Measurements from ENCODE around the gene TMEM247. TPM values are rescaled to one million over a fixed set of nuclear protein-coding genes. Genes with fewer than 3 reads are reported as not detected.
"Not testable (repeated sequence)": the region's sequence is repeated elsewhere in the genome, so short reads cannot be mapped to it uniquely, and the experiment has no call there.

Gene TMEM247
- total RNA-seq, 4 donors from 2014 or later, result not detected

- H3K27ac ChIP-seq, result no peak overlapping the region
- H3K36me3 ChIP-seq, result no peaks in the 10 kb centered on the region
- WGBS, 2 donors, result 67 to 76% methylated on average over 1 of the region's 1 CpG
- H3K4me1 ChIP-seq, result peaks cover 0 to 22% (median 3%) of the 10 kb centered on the region in 3 donors
- no peaks in the 10 kb centered on the region for H3K27me3 ChIP-seq
- TF ChIP-seq CTCF (IDR thresholded peaks at IDR 0.05) (no peak), POLR2A (IDR thresholded peaks at IDR 0.05) (no peak)
- H3K9me3 ChIP-seq, result peaks cover 0 to 4% (median 0%) of the 10 kb centered on the region in 3 donors
- DNase-seq, result no peak
- intact Hi-C loops (cut with DNase I), result no loop called here
- H3K4me3 ChIP-seq, result no peak overlapping the region
Observed at GRCh38 chr2:46517485-46517884, 38.1 kb downstream of the TMEM247 start.

- 81 to 89% methylated on average over 3 to 4 of the region's 7 CpGs for WGBS, 2 donors
- H3K4me3 ChIP-seq, result no peak overlapping the region
- H3K27me3 ChIP-seq, result no peaks in the 10 kb centered on the region
- DNase-seq, result no peak
- intact Hi-C loops (cut with DNase I), result no loop called here
- peaks cover 0 to 22% (median 3%) of the 10 kb centered on the region in 3 donors for H3K4me1 ChIP-seq
- H3K9me3 ChIP-seq, result peaks cover 0 to 4% (median 0%) of the 10 kb centered on the region in 3 donors
- no peaks in the 10 kb centered on the region for H3K36me3 ChIP-seq
- no peak for TF ChIP-seq POLR2A (IDR thresholded peaks at IDR 0.05)
- no peak for TF ChIP-seq CTCF (IDR thresholded peaks at IDR 0.05)
- H3K27ac ChIP-seq, result peak overlapping the region in 1 of 4 donors; percentile 30
Observed at GRCh38 chr2:46518861-46519260, 39.5 kb downstream of the TMEM247 start.

- Histone ChIP-seq H3K27me3 (no peaks in the 10 kb centered on the region), H3K27ac (peak overlapping the region in 1 of 4 donors; percentile 30), H3K4me1 (peaks cover 0 to 22% (median 3%) of the 10 kb centered on the region in 3 donors), H3K4me3 (no peak overlapping the region), H3K9me3 (peaks cover 0 to 4% (median 0%) of the 10 kb centered on the region in 3 donors), H3K36me3 (no peaks in the 10 kb centered on the region)
- TF ChIP-seq POLR2A (IDR thresholded peaks at IDR 0.05), result no peak
- no peak for TF ChIP-seq CTCF (IDR thresholded peaks at IDR 0.05)
- no peak for DNase-seq
- WGBS, 2 donors, result 72 to 92% methylated on average over 5 to 7 of the region's 7 CpGs
- intact Hi-C loops (cut with DNase I), result no loop called here
Observed at GRCh38 chr2:46519265-46519664, 39.9 kb downstream of the TMEM247 start.

- TF ChIP-seq CTCF (IDR thresholded peaks at IDR 0.05) (no peak), POLR2A (IDR thresholded peaks at IDR 0.05) (no peak)
- H3K4me1 ChIP-seq, result peaks cover 0 to 22% (median 3%) of the 10 kb centered on the region in 3 donors
- no peaks in the 10 kb centered on the region for H3K9me3 ChIP-seq
- WGBS, 2 donors, result 65 to 71% methylated on average over 9 of the region's 10 CpGs
- peak overlapping the region in 3 of 4 donors; percentile 48 to 62 (median 56) for H3K27ac ChIP-seq
- no peak overlapping the region for H3K4me3 ChIP-seq
- no peaks in the 10 kb centered on the region for H3K27me3 ChIP-seq
- H3K36me3 ChIP-seq, result no peaks in the 10 kb centered on the region
- DNase-seq, result no peak
- intact Hi-C loops (cut with DNase I), result no loop called here
Observed at GRCh38 chr2:46520130-46520711, 40.9 kb downstream of the TMEM247 start.

- DNase-seq, result no peak
- Histone ChIP-seq H3K36me3 (no peaks in the 10 kb centered on the region), H3K4me1 (peaks cover 0 to 22% (median 3%) of the 10 kb centered on the region in 3 donors), H3K27ac (peak overlapping the region in 3 of 4 donors; percentile 41 to 56 (median 48)), H3K27me3 (no peaks in the 10 kb centered on the region), H3K9me3 (no peaks in the 10 kb centered on the region), H3K4me3 (no peak overlapping the region)
- no peak for TF ChIP-seq POLR2A (IDR thresholded peaks at IDR 0.05)
- TF ChIP-seq CTCF (IDR thresholded peaks at IDR 0.05), result no peak
- 0 to 18% methylated on average over 1 of the region's 2 CpGs for WGBS, 2 donors
- intact Hi-C loops (cut with DNase I), result no loop called here
Observed at GRCh38 chr2:46521215-46521683, 41.9 kb downstream of the TMEM247 start.

- H3K36me3 ChIP-seq; H3K27ac ChIP-seq; DNase-seq; intact Hi-C loops (cut with DNase I); H3K4me3 ChIP-seq; H3K9me3 ChIP-seq; H3K27me3 ChIP-seq: not testable (repeated sequence)
- H3K4me1 ChIP-seq, result peaks cover 0 to 22% (median 3%) of the 10 kb centered on the region in 3 donors
Observed at GRCh38 chr2:46522385-46522784, 43.0 kb downstream of the TMEM247 start.
